H1 (cell line): ENCODE measurements around the gene AGTR1. TPM values are rescaled to one million over a fixed set of nuclear protein-coding genes. Genes with fewer than 3 reads are reported as not detected.

Experiments
- CTCF ChIA-PET: fragments of 300-600 bp; sonication (Branson Sonifier 250); formaldehyde crosslinking; loops from one replicate; lab custom pipeline; 2021; ENCODE audit not compliant: partially characterized antibody; lab: Charles Lee
- POLR2A ChIA-PET: fragments of 300-600 bp; sonication (Branson Sonifier 250); formaldehyde crosslinking; loops from one replicate; lab custom pipeline; 2021; ENCODE audit warnings: inconsistent platforms; ENCODE audit not compliant: partially characterized antibody; lab: Charles Lee
- DNase-seq, 2 experiments: peaks; one replicate each; pipeline versions ENCODE4 v3.0.0 to v3.0.0-alpha.2; 2010 to 2022; ENCODE audit warnings: low spot score in 2 of 2, low read depth in 1 of 2, mixed read lengths in 1 of 2
- FAIRE-seq: peaks from 2 replicates; lab custom pipeline; 2011; peaks lifted over from hg19 to GRCh38; lab: Jason Lieb, UNC
- H2AFZ ChIP-seq: 2 replicates; pipeline ENCODE4 v1.8.1; 2012; ENCODE audit warnings: low read length, inconsistent platforms
- H2AK5ac ChIP-seq: 2 replicates; pipeline ENCODE4 v1.6.1; 2013; ENCODE audit warnings: low read depth, low read length
- H2BK120ac ChIP-seq: replicated peaks from 2 replicates; pipeline ENCODE3; 2013; ENCODE audit warnings: low read depth, low read length, inconsistent platforms
- H2BK12ac ChIP-seq: 2 replicates; pipeline ENCODE4 v1.6.1; 2013; ENCODE audit warnings: low read depth, low read length
- H2BK15ac ChIP-seq: 2 replicates; pipeline ENCODE4 v1.6.1; 2013; ENCODE audit warnings: low read length
- H2BK20ac ChIP-seq: 2 replicates; pipeline ENCODE4 v1.6.1; 2013; ENCODE audit warnings: low read length
- H2BK5ac ChIP-seq: 2 replicates; pipeline ENCODE4 v1.6.1; 2013; ENCODE audit warnings: low read depth, low read length
- H3K14ac ChIP-seq: 2 replicates; pipeline ENCODE4 v1.6.1; 2013; ENCODE audit warnings: inconsistent platforms; ENCODE audit not compliant: insufficient read length
- H3K18ac ChIP-seq: 2 replicates; pipeline ENCODE4 v1.6.1; 2013; ENCODE audit warnings: low read length; ENCODE audit errors: extremely low read depth
- H3K23ac ChIP-seq: 2 replicates; pipeline ENCODE4 v1.6.1; 2013; ENCODE audit warnings: inconsistent platforms; ENCODE audit not compliant: insufficient read length
- H3K23me2 ChIP-seq: 2 replicates; pipeline ENCODE4 v1.6.1; 2013; ENCODE audit warnings: low read depth, low read length
- H3K27ac ChIP-seq: 2 replicates; pipeline ENCODE4 v1.6.1; 2011; ENCODE audit warnings: low read depth, low read length, inconsistent platforms
- H3K27me3 ChIP-seq, 4 experiments: replicated peaks in 1 of 4; 1 replicate in 1 of 4; 2 replicates in 3 of 4; pipeline versions ENCODE4 v1.6.1 to v1.8.1; 2011 to 2013; ENCODE audit warnings: low read length in 3 of 4, mild to moderate bottlenecking in 3 of 4, inconsistent platforms in 2 of 4, mixed read lengths in 2 of 4, moderate library complexity in 1 of 4; ENCODE audit not compliant: control insufficient read depth in 3 of 4, insufficient read depth in 3 of 4; ENCODE audit errors: extremely low read depth in 1 of 4
- H3K36me3 ChIP-seq, 4 experiments: 2 replicates each; pipeline versions ENCODE4 v1.6.1 to v1.8.1; 2011 to 2013; ENCODE audit warnings: mild to moderate bottlenecking in 4 of 4, low read length in 3 of 4, moderate library complexity in 2 of 4, control low read depth in 1 of 4, inconsistent platforms in 1 of 4; ENCODE audit not compliant: insufficient read depth in 4 of 4, control insufficient read depth in 2 of 4
- H3K4ac ChIP-seq: replicated peaks from 2 replicates; pipeline ENCODE3; 2013; ENCODE audit warnings: low read length, low read depth, mixed read lengths, inconsistent platforms; ENCODE audit not compliant: insufficient read length
- H3K4me1 ChIP-seq, 4 experiments: replicated peaks in 1 of 4; 1 replicate in 1 of 4; 2 replicates in 3 of 4; pipeline versions ENCODE4 v1.6.1 to v1.8.1; 2011 to 2013; ENCODE audit warnings: low read length in 3 of 4, inconsistent platforms in 2 of 4, mixed read lengths in 1 of 4; ENCODE audit not compliant: insufficient read depth in 4 of 4, control insufficient read depth in 3 of 4
- H3K4me2 ChIP-seq, 2 experiments: 2 replicates each; pipeline versions ENCODE4 v1.6.1 to v1.8.1; 2011 to 2013; ENCODE audit warnings: low read depth in 2 of 2, low read length in 2 of 2, control low read depth in 1 of 2, inconsistent platforms in 1 of 2, mild to moderate bottlenecking in 1 of 2; ENCODE audit not compliant: insufficient read depth in 1 of 2
- H3K4me3 ChIP-seq, 4 experiments: fragments of 200-600, 300-600 bp in 1 of 4; sonication (generic), shearing (Covaris generic), sonication (Bioruptor Twin) in 1 of 4; 2 replicates each; pipeline versions ENCODE4 v1.5.1 to v1.8.1; 2011 to 2016; ENCODE audit warnings: low read length in 4 of 4, low read depth in 3 of 4, control low read depth in 2 of 4, inconsistent platforms in 2 of 4, mild to moderate bottlenecking in 2 of 4, mixed read lengths in 1 of 4, moderate library complexity in 1 of 4; ENCODE audit not compliant: insufficient read depth in 2 of 4; ENCODE audit errors: extremely low read depth in 1 of 4
- H3K56ac ChIP-seq: replicated peaks from 2 replicates; pipeline ENCODE3; 2013; ENCODE audit warnings: low read depth, mild to moderate bottlenecking, mixed read lengths, low read length, inconsistent platforms; ENCODE audit not compliant: insufficient read length
- H3K79me1 ChIP-seq: 2 replicates; pipeline ENCODE4 v1.6.1; 2013; ENCODE audit warnings: low read depth, low read length, control low read depth
- H3K79me2 ChIP-seq, 2 experiments: 2 replicates each; pipeline versions ENCODE4 v1.6.1 to v1.8.1; 2012 to 2013; ENCODE audit warnings: low read length in 2 of 2, mild to moderate bottlenecking in 2 of 2, inconsistent platforms in 1 of 2; ENCODE audit not compliant: insufficient read depth in 2 of 2, control insufficient read depth in 1 of 2
- H3K9ac ChIP-seq, 4 experiments: replicated peaks in 1 of 4; 1 replicate in 1 of 4; 2 replicates in 3 of 4; pipeline versions ENCODE4 v1.6.1 to v1.8.1; 2011 to 2013; ENCODE audit warnings: low read depth in 3 of 4, low read length in 3 of 4, control low read depth in 2 of 4, mild to moderate bottlenecking in 2 of 4, moderate library complexity in 2 of 4, inconsistent platforms in 1 of 4; ENCODE audit errors: extremely low read depth in 1 of 4
- H3K9me3 ChIP-seq, 2 experiments: 2 replicates each; pipeline versions ENCODE4 v1.6.1 to v1.8.1; 2012 to 2013; ENCODE audit warnings: mild to moderate bottlenecking in 2 of 2, moderate library complexity in 2 of 2, control low read depth in 1 of 2, inconsistent platforms in 1 of 2, low read depth in 1 of 2, low read length in 1 of 2, mixed read lengths in 1 of 2; ENCODE audit not compliant: insufficient read depth in 2 of 2
- H4K20me1 ChIP-seq, 2 experiments: replicated peaks in 1 of 2; 2 replicates each; pipeline versions ENCODE3 to v1.8.1; 2011 to 2013; ENCODE audit warnings: inconsistent platforms in 2 of 2, low read length in 2 of 2, mild to moderate bottlenecking in 1 of 2; ENCODE audit not compliant: insufficient read depth in 2 of 2, control insufficient read depth in 1 of 2
- H4K5ac ChIP-seq: 2 replicates; pipeline ENCODE4 v1.6.1; 2013; ENCODE audit warnings: low read length, low read depth, mixed read lengths, inconsistent platforms; ENCODE audit not compliant: insufficient read length
- H4K8ac ChIP-seq: 2 replicates; pipeline ENCODE4 v1.8.0; 2013; ENCODE audit warnings: mild to moderate bottlenecking, moderate library complexity, low read length, inconsistent platforms; ENCODE audit not compliant: insufficient read depth; ENCODE audit errors: extremely low read depth
- H4K91ac ChIP-seq: replicated peaks from 2 replicates; pipeline ENCODE3; 2013; ENCODE audit warnings: low read length, mixed read lengths, inconsistent platforms; ENCODE audit not compliant: insufficient read length
- ASH2L ChIP-seq: fragments of 200-600, 300-600 bp; sonication (generic); IDR thresholded peaks from one replicate; pipeline ENCODE4 v1.7.1; 2017; ENCODE audit warnings: low read length
- EZH2 ChIP-seq: fragments of 200-600 bp; sonication (generic); IDR thresholded peaks from 2 replicates; pipeline ENCODE4 v1.7.1; 2012; ENCODE audit warnings: low read depth, mild to moderate bottlenecking, moderate library complexity, low read length, inconsistent platforms; ENCODE audit not compliant: severe bottlenecking
- HDAC6 ChIP-seq: IDR thresholded peaks from one replicate; pipeline ENCODE4 v1.7.1; 2012; ENCODE audit warnings: low read depth, mild to moderate bottlenecking, inconsistent platforms, low read length, moderate library complexity
- POLR2A ChIP-seq, 2 experiments: IDR thresholded peaks; 1 replicate in 1 of 2; 2 replicates in 1 of 2; pipeline ENCODE4 v1.6.1; 2011; ENCODE audit warnings: low read depth in 2 of 2, low read length in 2 of 2, mild to moderate bottlenecking in 2 of 2; ENCODE audit errors: control extremely low read depth in 1 of 2
- SP1 ChIP-seq: IDR thresholded peaks from 2 replicates; pipeline ENCODE4 v1.6.1; 2011; ENCODE audit warnings: low read depth, low read length
- TEAD4 ChIP-seq: IDR thresholded peaks from 2 replicates; pipeline ENCODE4 v1.6.1; 2012; ENCODE audit warnings: low read depth, low read length, inconsistent platforms, mixed read lengths
- WGBS, 2 experiments: shearing (Covaris generic) in 1 of 2; methylation state at CpG; one replicate each; pipeline versions ENCODE4 v1.1.6 to v1.1.7; 2013 to 2015; ENCODE audit warnings: low lambda C conversion rate in 2 of 2, mixed read lengths in 2 of 2, inconsistent platforms in 1 of 2, low coverage in 1 of 2, missing lambda C conversion rate in 1 of 2; ENCODE audit not compliant: insufficient replicate concordance in 2 of 2, insufficient coverage in 1 of 2, insufficient read length in 1 of 2; ENCODE audit errors: extremely low coverage in 1 of 2, missing lambda C conversion rate in 1 of 2; 5-methylcytosine and 5-hydroxymethylcytosine counted together
- polyA plus RNA-seq, 7 experiments: library from polyadenylated mRNA; depleted of rRNA in 3 of 7; stranded (reverse) in 5 of 7; unstranded in 2 of 7; fragments of >200 nt in 5 of 7; fragments of 200-250 nt in 2 of 7; gene quantifications; 1 replicate in 5 of 7; 2 replicates in 1 of 7; 4 replicates in 1 of 7; pipeline versions ENCODE4 v1.2.1 to v1.2.3, GENCODE V29; 2011 to 2013; ENCODE audit warnings: missing spikeins in 2 of 7, mixed read lengths in 2 of 7
- total RNA-seq: library from RNA; stranded (reverse); fragmentation: NEBNext Ultra II Directional; extraction: Animal tissue kit (Norgen Biotek cat#: 25700); gene quantifications from 2 replicates; pipeline ENCODE4 v1.2.1, GENCODE V29; 2021

Gene AGTR1
- total and polyA plus RNA-seq, 2 of the 8 experiments (the other 6 are each of a cell fraction or from before 2014, with no cell fraction given), result 0.03 TPM; not detected in 1

DNA sequence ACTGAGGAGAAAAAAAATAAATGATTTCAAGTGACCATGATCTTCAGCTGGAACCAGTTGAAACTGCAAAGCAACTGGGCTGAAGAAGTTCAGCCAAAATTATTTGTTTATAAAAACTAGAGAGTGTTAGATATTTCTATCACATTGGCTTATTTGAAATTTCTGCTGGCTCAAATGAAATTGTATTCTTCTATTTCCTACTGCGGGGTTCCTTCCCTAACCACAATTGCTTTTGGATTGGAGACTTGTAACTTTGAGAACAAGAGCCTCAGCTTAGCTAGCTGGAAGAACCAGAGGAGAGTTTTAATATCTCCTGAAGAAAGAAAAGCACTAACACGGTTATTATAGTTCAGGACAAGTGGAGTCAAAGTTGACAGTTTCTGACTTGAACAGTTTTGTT lies 31.1 kb downstream of the AGTR1 start:
- WGBS, 2 experiments, result 94% methylated on average over 2 of the region's 2 CpGs; no CpG with 5 or more reads in 1 of the 2 experiments

More for the DNA sequence above, 31.1 kb downstream of the AGTR1 start:
- Histone ChIP-seq H2AK5ac (no peak overlapping the region), H3K56ac (no peak overlapping the region), H2AFZ (no peak overlapping the region), H3K4me2 (no peak overlapping the region), H2BK120ac (no peak overlapping the region), H3K36me3 (no peaks in the 10 kb centered on the region), H3K79me2 (no peaks in the 10 kb centered on the region), H3K27me3 (no peaks in the 10 kb centered on the region), H3K18ac (no peak overlapping the region), H3K27ac (no peak overlapping the region), H2BK20ac (no peak overlapping the region), H2BK15ac (no peak overlapping the region), H3K9me3 (no peaks in the 10 kb centered on the region), H3K4me1 (no peaks in the 10 kb centered on the region), H3K4me3 (no peak overlapping the region), H3K4ac (no peak overlapping the region), H4K8ac (no peak overlapping the region), H3K9ac (no peak overlapping the region), H3K79me1 (no peaks in the 10 kb centered on the region), H3K23ac (no peak overlapping the region), H2BK5ac (no peak overlapping the region), H4K91ac (no peak overlapping the region), H4K5ac (no peak overlapping the region), H2BK12ac (no peak overlapping the region), H4K20me1 (no peaks in the 10 kb centered on the region), H3K23me2 (no peaks in the 10 kb centered on the region), H3K14ac (no peak overlapping the region)
- CTCF ChIA-PET, result interaction anchor here (0.9 to 7.0 kb wide), 7 partner anchors 11 to 227 kb away, joined by 3 to 51 read pairs (median 10); no protein-coding TSS in a partner anchor
- DNase-seq (no peak), FAIRE-seq (no peak)
- TF ChIP-seq EZH2 (no peak), ASH2L (no peak), TEAD4 (no peak), POLR2A (IDR thresholded peaks at IDR 0.05; ENCODE audit: control extremely low read depth in 1 of 2, low read depth in 2 of 2, low read length in 2 of 2) (no peak), HDAC6 (no peak), SP1 (no peak)
- POLR2A ChIA-PET, result no interaction called here
